GM21529 (cell line): Measurements from ENCODE around the gene TMEM95.
"Not testable (repeated sequence)": the region's sequence is repeated elsewhere in the genome, so short reads cannot be mapped to it uniquely, and the experiment has no call there.

Experiments
- ATAC-seq: cut with Tn5 transposase; IDR thresholded peaks from one replicate; pipeline ENCODE4 v1.9.1; 2021; ENCODE audit not compliant: unreplicated experiment

TMEM95 gene

DNA sequence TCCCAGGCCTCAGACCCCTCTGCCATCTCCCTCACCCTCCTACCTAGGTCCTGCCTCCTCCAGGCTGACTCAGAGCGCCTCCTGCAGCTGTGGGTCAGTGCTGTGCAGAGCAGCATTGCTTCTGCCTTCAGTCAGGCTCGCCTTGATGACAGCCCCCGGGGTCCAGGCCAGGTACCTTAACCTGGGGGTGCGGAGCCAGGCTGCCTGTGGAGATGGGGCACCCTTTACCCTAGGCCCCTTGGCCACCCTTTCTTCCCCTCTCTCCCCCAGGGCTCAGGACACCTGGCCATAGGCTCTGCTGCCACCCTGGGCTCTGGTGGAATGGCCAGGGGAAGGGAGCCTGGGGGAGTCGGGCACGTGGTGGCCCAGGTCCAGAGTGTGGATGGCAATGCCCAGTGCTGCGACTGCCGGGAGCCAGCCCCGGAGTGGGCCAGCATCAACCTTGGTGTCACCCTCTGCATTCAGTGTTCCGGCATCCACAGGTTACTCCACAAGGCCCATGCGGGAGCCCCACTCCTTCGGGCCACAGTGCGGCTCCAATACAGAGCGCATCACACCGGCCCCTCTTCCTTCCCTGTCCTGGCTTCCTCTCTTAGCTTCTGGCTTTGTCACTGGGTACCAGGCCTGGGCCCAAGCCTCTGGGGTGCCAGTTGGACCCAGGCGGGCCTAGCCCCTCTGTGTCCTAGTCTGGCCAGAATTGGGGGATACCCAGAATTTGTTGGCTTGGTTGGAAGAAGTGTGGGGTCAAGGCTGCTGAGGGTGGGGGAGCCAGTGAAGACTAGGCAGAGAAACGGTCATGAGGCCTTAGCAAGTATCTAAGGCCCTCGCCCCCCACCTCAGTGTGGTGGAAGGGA, 8.0 kb upstream of the TMEM95 start:
- no peak for ATAC-seq

DNA sequence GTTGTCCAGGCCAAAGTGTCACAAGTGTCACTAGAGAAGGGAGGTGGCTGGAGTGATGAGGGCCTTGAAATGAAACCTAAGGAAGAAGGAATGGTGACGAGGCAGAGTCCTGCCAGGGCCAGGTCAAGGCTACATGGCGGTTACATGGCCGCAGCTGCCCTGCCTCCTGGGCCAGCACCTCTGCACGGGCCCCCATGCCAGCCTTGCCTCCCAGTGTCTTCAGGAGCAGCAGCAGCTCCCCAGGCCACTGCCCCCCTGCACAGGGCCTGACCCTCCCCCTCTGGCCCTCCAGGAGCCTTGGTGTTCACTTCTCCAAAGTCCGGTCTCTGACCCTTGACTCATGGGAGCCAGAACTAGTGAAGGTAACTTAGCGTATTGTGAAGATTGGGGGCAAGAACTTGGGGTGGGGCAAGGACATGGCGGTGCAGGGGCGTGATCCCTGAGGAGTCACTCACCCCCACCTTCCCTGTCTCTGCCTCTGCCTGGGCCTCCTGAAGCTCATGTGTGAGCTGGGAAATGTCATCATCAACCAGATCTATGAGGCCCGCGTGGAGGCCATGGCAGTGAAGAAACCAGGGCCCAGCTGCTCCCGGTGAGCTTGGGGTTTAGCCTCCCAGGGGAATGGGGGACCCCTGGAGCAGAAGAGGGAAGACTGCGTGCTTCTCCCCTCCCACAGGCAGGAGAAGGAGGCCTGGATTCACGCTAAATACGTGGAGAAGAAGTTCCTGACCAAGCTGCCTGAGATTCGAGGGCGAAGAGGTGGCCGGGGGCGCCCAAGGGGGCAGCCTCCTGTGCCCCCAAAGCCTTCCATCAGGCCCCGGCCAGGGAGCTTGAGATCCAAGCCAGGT, 7.1 kb upstream of the TMEM95 start:
- ATAC-seq, result no peak

DNA sequence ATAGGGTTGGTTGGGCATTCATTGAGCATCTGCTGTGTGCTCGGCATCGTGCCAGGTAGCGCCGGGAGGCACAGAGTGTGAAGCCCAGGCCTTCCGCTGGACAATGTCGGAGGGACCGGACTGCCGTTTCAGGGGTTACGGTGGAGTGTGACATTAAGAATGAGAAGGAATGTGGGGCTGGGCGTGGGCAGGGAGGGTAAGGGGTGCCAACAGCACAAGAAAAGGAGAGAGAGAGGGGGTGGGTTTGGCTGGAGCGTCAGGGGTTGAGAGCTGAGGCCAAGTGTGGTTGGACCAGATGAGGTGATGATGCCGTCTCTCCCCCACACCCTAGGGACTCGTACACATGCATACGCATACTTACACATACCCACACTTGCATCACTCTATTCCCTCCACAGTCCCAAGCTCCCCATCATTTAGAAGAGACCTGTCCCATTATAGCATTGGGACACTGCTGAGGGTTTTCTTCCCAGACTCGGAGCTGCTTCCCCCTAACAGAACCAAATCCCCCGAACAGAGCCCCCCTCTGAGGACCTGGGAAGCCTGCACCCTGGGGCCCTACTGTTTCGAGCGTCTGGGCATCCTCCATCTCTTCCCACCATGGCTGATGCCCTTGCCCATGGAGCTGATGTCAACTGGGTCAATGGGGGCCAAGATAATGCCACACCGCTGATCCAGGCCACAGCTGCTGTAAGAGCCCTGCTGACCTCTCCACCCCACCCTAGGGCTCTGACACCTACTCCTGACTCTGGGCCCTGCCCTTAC, 6.3 kb upstream of the TMEM95 start:
- ATAC-seq, result no peak

DNA sequence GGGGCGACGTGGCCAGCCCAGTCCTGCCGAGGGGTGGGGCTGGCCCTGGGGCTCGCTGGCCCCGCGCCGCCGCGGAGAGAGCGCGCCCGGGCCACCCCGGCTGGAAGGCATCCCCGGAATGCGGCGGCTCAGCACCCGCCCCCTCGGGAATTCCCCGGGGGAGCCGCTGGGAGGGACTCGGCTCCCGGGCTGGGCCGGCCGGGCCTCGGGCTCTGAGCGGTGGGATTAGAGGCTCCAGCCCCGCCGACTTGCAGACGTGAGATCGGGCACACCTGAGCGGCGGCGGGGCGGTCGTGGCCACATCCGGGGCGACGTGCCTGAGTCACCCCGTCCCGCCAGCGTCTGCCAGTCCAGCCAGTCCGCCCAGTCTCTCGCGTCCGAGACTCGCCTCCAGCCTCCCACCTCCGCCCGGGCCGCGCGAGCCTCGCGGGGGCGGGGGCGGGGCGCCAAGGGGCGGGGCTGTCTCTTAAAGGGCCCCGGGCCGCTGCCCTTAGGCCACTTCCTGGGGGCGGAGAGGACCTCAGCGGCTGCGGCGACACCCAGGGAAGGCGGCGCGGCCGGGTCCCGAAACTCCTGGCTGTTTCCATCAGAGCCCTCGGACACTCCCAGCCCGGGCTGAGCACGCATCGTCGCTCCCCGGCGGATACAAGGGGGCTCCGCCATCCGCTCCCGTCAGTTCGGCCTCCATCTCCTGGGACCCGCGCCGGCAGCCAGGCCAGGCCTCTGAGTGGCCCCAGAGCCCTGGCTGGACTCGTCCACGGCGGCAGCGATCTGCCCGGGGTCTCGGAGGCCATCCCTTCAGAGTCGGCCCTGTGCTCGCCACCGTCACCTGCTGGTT, 3.1 kb upstream of the TMEM95 start, which contains the start of gene KCTD11:
TSS of gene KCTD11 (plus strand) at position 498 of the 838 bp plus-strand sequence.
- ATAC-seq, result peak; percentile 65

DNA sequence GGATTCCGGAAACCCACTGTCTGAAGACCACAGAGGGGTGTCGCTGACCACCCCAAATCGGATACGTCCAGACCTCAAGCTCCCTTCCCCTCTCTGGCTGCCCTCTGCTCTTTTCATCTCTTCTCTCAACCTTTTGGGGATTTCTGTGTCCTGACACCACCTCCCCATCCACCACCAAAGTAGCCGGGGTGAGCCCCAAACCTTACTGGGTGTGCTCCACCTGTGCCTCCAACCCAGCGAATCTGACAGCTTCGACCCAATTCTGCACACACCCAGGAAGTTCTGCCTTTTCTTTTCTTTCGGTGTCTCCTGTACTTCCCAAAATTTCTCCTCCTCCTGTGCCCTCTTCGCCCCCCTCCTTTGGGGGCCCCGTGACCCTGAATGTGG, 2.5 kb upstream of the TMEM95 start:
- ATAC-seq, result no peak

DNA sequence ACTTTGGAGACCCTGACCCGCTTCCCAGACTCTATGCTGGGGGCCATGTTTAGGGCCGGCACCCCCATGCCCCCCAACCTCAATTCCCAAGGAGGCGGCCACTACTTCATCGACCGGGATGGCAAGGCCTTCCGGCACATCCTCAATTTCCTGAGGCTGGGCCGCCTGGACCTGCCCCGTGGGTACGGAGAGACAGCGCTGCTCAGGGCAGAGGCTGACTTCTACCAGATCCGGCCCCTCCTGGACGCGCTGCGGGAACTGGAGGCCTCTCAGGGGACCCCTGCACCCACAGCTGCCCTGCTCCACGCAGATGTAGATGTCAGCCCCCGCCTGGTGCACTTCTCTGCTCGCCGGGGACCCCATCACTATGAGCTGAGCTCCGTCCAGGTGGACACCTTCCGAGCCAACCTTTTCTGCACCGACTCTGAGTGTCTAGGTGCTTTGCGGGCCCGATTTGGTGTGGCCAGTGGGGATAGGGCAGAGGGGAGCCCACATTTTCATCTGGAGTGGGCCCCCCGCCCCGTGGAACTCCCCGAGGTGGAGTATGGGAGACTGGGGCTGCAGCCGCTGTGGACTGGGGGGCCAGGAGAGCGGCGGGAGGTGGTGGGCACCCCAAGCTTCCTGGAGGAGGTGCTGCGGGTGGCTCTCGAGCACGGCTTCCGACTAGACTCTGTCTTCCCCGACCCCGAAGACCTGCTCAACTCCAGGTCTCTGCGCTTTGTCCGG, 1.9 kb upstream of the TMEM95 start:
- no peak for ATAC-seq

DNA sequence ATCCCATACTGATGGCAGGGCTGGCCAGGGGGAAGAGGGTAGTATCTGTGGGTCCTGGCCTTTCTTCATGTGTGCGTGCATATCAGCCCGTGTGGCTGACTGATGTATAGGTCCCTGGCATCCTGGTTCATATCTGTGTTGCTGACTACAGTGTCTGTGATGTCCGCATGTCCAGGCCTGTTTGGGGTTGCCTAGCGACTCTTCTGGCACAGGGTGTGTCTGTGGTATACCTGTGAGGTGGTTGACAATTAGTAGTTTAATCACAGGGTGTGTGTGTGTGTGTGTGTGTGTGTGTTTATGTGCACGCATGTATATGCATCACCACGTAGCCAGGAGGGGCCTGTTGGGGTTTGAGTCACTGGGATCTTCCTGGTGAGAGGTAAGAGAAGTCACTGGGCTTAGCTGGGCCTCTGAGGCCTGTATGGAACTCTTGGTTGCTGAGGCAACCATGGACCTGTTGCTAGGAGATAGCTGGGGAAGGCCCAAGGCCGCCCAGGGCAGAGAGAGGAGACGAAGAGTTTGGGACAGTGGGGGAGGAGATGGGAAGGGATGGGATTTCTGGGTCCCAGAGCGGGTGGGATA, 603 bp upstream of the TMEM95 start:
- no peak for ATAC-seq

DNA sequence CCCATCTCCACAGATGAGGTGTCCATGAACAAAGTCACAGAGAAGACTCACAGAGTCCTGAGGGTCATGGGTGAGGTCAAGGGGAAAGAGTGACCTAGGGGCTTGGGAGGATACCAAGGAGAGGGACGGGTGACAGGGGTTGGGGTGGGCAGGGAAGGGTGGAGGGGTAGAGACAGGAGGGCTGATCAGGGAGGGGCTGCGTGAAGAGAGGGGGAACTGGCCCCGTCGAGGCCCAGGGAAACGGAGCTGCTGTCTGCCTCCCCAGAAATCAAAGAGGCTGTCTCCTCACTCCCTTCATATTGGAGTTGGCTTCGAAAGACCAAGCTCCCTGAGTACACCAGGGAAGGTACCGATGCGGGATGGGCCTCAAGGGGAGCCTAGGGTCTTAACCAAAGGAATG, 617 bp downstream of the TMEM95 start:
- ATAC-seq, result no peak

DNA sequence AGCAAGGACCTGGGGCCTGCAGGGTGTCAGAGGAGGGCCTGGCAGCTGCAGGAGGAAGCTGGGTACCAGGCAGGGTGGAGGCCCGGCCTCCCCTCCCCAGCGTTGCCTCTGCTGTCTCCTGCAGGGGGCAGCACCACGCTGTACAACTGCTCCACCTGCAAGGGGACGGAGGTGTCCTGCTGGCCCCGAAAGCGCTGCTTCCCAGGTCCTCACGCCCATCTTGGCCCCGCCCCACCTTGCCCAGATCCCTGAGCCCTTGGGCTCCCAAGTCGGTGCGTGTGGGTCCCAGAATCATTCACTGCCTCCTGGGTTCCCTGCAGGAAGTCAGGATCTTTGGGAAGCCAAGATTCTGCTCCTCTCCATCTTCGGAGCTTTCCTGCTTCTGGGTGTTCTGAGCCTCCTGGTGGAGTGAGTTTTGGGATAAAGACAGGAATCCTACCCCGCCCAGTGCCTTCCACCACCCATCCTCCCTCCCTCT, 1.2 kb downstream of the TMEM95 start:
- ATAC-seq, result no peak

DNA sequence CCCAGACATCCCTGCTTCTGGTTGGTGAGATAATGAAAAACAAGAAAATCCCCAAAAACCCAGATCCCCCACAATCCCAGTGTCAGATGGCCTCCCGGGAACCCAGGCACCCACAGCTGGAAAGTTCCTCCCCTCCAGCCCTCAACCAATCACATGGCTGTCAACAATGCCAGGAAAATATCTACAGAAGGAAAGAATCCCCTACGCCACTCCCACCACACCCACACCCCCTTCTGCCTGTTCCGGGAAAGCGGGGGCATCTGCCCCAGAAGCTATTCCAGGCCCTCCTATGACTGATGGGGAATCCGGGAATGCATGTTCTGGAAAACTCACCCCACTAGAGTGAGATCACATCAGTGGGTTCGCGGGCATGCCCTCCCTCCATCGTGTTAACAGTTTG, 1.8 kb downstream of the TMEM95 start:
- ATAC-seq, result no peak

DNA sequence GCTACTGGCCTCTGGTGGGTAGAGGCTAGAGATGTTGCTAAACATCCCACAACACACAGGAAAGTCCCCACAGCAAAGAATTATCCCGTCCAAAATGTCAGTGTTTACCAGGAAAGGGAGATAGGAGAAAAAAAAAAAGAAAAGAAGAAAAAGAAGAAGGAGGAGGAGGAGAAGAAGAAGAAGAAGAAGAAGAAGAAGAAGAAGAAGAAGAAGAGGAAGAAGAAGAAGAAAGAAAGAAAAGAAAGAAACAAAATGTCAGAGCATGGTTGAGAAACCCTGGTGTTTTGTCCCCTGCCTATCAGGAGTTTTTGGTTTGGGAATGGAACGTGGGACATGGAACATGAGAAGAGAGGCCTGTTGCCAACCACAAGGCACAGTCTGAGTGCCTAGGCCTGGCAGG, 2.4 kb downstream of the TMEM95 start:
- ATAC-seq, result no peak

DNA sequence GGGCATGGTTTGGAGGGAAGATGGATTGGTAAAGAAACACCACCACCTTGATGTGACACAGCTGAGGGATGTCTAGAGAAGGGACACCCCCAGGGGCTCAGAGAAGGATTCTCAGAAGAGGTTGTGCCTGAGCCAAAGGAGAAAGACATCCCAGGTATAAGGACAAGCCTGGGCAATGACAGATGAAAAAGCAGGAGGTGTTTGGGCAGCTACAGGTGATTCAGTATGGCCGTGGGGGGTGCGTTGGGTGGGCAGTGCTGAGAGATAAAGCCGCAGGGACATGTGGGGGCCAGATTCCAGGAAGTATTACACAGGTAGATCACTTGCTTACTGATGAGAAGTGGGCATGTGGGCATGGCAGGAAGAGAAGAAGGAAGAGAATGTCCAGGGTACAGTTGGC, 7.0 kb downstream of the TMEM95 start:
- ATAC-seq, result no peak

DNA sequence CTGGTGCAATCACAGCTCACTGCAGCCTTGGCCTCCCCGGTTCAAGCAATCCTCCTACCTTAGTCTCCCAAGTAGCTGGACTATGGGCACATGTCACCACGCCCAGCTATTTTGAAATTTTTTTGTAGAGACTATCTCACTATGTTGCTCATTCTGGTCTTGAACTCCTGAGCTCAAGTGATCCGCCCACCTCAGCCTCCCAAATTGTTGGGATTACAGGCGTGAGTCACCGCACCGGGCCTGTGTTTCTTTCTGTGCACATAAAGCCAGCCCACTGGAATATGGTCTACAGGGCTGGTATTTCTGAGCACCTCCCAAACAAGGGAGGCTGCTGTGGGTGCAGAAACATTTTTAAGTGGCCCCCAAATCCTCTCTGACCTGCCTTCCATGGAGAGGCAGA, 8.4 kb downstream of the TMEM95 start:
- ATAC-seq, result no peak

DNA sequence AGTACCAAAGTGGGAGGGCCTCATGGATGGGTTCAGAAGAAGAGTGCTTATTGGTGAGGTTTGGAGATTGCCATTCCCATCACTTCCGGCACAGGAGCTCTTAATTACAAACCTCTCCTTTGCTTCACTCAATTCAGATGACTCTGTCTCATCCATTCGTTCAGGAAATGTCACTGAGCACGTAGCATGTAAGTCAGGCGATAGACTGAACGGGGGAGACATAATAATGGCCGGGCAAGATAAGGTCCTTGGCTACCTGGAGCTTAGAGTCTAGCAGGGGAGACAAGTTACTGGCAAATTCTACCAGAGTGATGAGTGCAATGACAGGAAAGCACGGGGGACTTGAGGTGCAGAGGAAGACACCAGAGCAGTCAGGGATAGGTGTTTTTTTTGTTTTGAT, 11.0 kb downstream of the TMEM95 start:
- ATAC-seq, result not testable (repeated sequence)

DNA sequence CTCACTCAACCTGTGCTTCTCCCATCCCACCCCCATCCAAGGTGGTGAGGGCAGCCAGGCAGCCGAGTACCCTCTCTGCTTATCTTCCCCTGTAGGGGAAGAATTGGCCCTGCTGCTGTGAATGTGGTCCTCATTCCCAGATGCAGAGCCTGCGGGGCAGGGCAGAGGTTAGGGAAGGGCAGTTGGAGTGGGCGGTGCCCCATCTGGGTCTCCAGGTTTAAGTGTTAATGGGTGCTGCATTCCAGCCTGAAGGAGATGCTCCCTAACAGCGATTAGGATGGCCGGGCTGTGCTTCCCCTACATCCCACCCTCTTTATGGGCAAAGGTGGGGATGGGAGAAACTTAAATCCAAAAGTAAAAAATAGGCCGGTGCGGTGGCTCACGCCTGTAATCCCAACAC, 12.1 kb downstream of the TMEM95 start:
- no peak for ATAC-seq

DNA sequence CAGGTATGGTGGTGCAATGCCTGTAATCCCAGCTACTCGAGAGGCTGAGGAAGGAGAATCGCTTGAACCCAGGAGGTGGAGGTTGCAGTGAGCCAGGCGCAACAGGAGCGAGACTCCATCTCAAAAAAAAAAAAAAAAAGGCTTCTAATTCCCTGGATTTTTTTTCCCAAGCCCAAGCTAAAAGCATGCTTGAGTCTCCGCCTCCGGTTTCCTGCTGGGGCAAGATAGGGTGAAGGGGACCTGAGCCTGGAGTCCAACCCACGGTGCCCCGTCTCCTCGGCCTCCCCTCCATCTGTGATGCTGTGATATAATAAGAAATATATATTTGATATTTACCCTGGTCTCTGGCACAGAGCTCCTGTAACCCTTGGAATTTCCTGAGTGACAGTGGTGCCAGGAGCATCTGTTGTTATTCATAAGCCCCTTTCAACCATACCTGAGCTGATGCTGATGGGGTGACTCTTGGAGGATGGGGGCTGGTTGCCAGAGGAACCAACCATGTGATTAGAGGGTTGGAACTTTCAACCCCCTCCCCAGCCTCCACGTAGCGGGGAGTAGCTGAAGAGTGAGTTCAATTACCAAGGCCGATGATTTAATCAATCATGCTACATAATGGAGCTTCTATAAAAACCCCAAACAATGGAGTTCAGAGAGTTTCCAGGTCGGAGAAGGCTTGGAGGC, 13.1 kb downstream of the TMEM95 start:
- ATAC-seq, result no peak

DNA sequence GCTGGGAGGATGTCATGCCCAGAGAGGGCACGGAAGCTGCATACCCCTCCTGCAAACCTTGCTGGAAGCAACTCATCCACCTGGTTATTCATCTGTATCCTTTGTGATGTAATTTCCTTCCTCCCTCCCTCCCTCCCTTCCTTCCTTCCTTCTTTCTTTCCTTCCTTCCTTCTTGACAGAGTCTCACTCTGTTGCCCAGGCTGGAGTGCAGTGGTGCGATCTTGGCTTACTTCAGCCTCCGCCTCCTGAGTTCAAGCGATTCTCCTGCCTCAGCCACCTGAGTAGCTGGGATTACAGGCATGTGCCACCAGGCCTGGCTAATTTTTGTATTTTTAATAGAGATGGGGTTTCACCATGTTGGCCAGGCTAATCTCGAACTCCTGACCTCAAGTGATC, 13.6 kb downstream of the TMEM95 start:
- ATAC-seq, result not testable (repeated sequence)

DNA sequence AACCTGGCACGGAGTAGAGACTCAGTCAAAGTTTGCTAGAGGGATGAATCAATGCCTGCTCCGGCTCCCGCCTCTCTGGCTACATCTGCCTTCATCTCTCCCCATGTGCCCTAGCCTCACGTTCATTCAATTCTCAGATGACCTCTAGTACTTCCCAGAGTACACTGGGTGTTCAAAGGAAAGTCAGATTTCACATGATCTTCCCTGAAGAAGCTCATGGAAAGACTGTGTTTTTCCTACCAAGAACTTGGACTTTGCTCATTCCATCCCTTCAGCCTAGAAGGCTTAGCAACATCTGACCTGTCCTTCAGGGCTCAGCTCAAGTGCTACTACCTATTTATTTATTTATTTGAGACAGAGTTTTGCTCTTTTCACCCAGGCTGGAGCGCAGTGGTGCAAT, 14.9 kb downstream of the TMEM95 start:
- no peak for ATAC-seq

DNA sequence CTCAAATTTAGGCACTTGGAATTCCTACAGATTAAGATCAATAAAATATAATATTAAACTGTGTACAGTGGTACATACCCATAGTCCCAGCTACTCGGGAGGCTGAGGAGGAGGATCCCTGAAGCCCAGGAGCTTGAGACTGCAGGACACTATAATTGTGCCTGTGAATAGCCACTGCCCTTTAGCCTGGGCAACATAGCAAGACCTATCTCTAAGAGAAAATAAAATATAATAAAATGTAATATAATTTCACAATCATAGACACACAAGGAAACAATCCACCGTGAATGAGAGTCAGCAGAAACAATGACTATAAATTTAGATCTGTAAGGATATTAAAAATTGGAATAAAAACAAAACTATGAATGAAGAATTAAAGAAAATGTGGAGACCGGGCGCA, 15.9 kb downstream of the TMEM95 start:
- no peak for ATAC-seq
